Measurements from ENCODE around the gene SFMBT1. TPM values are rescaled to one million over a fixed set of nuclear protein-coding genes. Genes with fewer than 3 reads are reported as not detected.

Gene SFMBT1
- total and polyA plus RNA-seq, 2 experiments from 2014 or later, result 5.3 to 24.0 TPM

- Mint-ChIP-seq H3K27ac (no peak overlapping the region), H3K4me1 (no peaks in the 10 kb centered on the region), H3K36me3 (ENCODE audit: low read depth) (peaks cover 34% of the 10 kb centered on the region), H3K4me3 (no peak overlapping the region), H3K27me3 (ENCODE audit: insufficient read depth, low read depth, poor library complexity) (no peaks in the 10 kb centered on the region), H3K9me3 (peaks cover 15% of the 10 kb centered on the region)
- H3K4me1 ChIP-seq (ENCODE audit: insufficient read depth), result no peaks in the 10 kb centered on the region
- H3K9me2 ChIP-seq (ENCODE audit: insufficient read depth), result no peaks in the 10 kb centered on the region
- no peak for TF ChIP-seq CREB1 (CRISPR knock-in tag; IDR thresholded peaks at IDR 0.05; ENCODE audit: low read depth)
- TF ChIP-seq STAT1 (IDR thresholded peaks at IDR 0.05; ENCODE audit: unreplicated experiment), result no peak
- TF ChIP-seq EZH2 (IDR thresholded peaks at IDR 0.05; ENCODE audit: low read depth, unreplicated experiment), result no peak
- no peak for TF ChIP-seq EZH2phosphoT487 (IDR thresholded peaks at IDR 0.05; ENCODE audit: unreplicated experiment)
- TF ChIP-seq NANOG (IDR thresholded peaks at IDR 0.05; ENCODE audit: borderline replicate concordance), result no peak
- no peak for TF ChIP-seq ZNF114 (CRISPR knock-in tag; IDR thresholded peaks at IDR 0.05)
- TF ChIP-seq JUNB (IDR thresholded peaks at IDR 0.05; ENCODE audit: unreplicated experiment), result no peak
- no peak for TF ChIP-seq ZNF331 (CRISPR knock-in tag; IDR thresholded peaks at IDR 0.05; ENCODE audit: low read depth)
- TF ChIP-seq CTCF (conservative IDR thresholded peaks at IDR 0.05; ENCODE audit: low read depth in 2 of 2), result no peak
- TF ChIP-seq ZNF462 (CRISPR knock-in tag; IDR thresholded peaks at IDR 0.05), result no peak
- no peak for TF ChIP-seq ETS1 (IDR thresholded peaks at IDR 0.05)
- TF ChIP-seq REST (IDR thresholded peaks at IDR 0.05; ENCODE audit: unreplicated experiment), result no peak
- TF ChIP-seq POLR2AphosphoS5 (IDR thresholded peaks at IDR 0.05; ENCODE audit: low read depth), result no peak
- no peaks in the 10 kb centered on the region for H3K27me3 ChIP-seq (ENCODE audit: insufficient read depth)
- H3F3A ChIP-seq (replicated peaks; ENCODE audit: low read depth), result no peaks in the 10 kb centered on the region
- no peak for DNase-seq (ENCODE audit: low spot score)
- ATAC-seq, result no peak
- H3K36me3 ChIP-seq (ENCODE audit: insufficient read depth), result no peaks in the 10 kb centered on the region
- no peak overlapping the region for H3K4me2 ChIP-seq
- no peak overlapping the region for H3K4me3 ChIP-seq
- no peak overlapping the region for H2AFZ ChIP-seq
- no peaks in the 10 kb centered on the region for H3K79me2 ChIP-seq (replicated peaks; ENCODE audit: insufficient read depth)
- no peak overlapping the region for H3K27ac ChIP-seq (ENCODE audit: low read depth)
- H4K20me1 ChIP-seq (replicated peaks; ENCODE audit: insufficient read depth), result no peaks in the 10 kb centered on the region
Measured at GRCh38 chr3:52866427-52866826, 179.4 kb downstream of the SFMBT1 start.

Data from GM23338 (cell line).